GM23338 (cell line): Measurements from ENCODE around the gene MAP2K4. TPM values are rescaled to one million over a fixed set of nuclear protein-coding genes. Genes with fewer than 3 reads are reported as not detected.

Source experiments
- ATAC-seq: fragments of 200-7000 bp; cut with Tn5 transposase; 3 replicates; pipeline ENCODE4 v1.9.1; 2020
- DNase-seq: peaks from one replicate; pipeline ENCODE4 v3.0.0-alpha.2; 2015; ENCODE audit warnings: low spot score
- H2AFZ ChIP-seq: fragments of 200-600 bp; sonication (generic); 2 replicates; pipeline ENCODE4 v1.8.0; 2016; ENCODE audit warnings: antibody characterized with exemption, mild to moderate bottlenecking, moderate library complexity
- H3F3A ChIP-seq: fragments of 200-600 bp; sonication (generic); replicated peaks from 2 replicates; pipeline ENCODE4 v1.8.0; 2017; ENCODE audit warnings: antibody characterized with exemption, mixed run types, low read depth
- H3K27ac ChIP-seq: fragments of 200-600 bp; sonication (generic); 2 replicates; pipeline ENCODE4 v1.6.1; 2016; ENCODE audit warnings: low read depth
- H3K27me3 ChIP-seq: fragments of 200-600 bp; sonication (generic); 2 replicates; pipeline ENCODE4 v1.8.0; 2016; ENCODE audit warnings: mild to moderate bottlenecking, mixed run types, moderate library complexity; ENCODE audit not compliant: insufficient read depth
- H3K36me3 ChIP-seq: fragments of 200-600 bp; sonication (generic); 2 replicates; pipeline ENCODE4 v1.8.0; 2016; ENCODE audit warnings: mild to moderate bottlenecking; ENCODE audit not compliant: insufficient read depth
- H3K4me1 ChIP-seq: fragments of 200-600 bp; sonication (generic); 2 replicates; pipeline ENCODE4 v1.8.0; 2016; ENCODE audit warnings: mild to moderate bottlenecking, moderate library complexity; ENCODE audit not compliant: insufficient read depth
- H3K4me2 ChIP-seq: fragments of 200-600 bp; sonication (generic); 2 replicates; pipeline ENCODE4 v1.7.1; 2017; ENCODE audit warnings: mixed run types
- H3K4me3 ChIP-seq: fragments of 200-600 bp; sonication (generic); 2 replicates; pipeline ENCODE4 v1.6.1; 2016; ENCODE audit warnings: mixed run types
- H3K79me2 ChIP-seq: fragments of 200-600 bp; sonication (generic); replicated peaks from 2 replicates; pipeline ENCODE4 v1.8.0; 2017; ENCODE audit warnings: mild to moderate bottlenecking; ENCODE audit not compliant: insufficient read depth
- H3K9me2 ChIP-seq: fragments of 200-600 bp; sonication (generic); 2 replicates; pipeline ENCODE4 v1.8.0; 2017; ENCODE audit not compliant: insufficient read depth
- H4K20me1 ChIP-seq: fragments of 200-600 bp; sonication (generic); replicated peaks from 2 replicates; pipeline ENCODE4 v1.8.0; 2017; ENCODE audit warnings: mild to moderate bottlenecking; ENCODE audit not compliant: insufficient read depth
- H3K27ac Mint-ChIP-seq: 2 replicates; pipeline ENCODE4 v1.8.0; 2020; ENCODE audit warnings: inconsistent platforms, mild to moderate bottlenecking, moderate library complexity, mixed read lengths
- H3K27me3 Mint-ChIP-seq: 3 replicates; pipeline ENCODE4 v1.8.0; 2022; ENCODE audit warnings: low read depth, mild to moderate bottlenecking, moderate library complexity, mixed read lengths, inconsistent platforms; ENCODE audit not compliant: insufficient read depth, poor library complexity
- H3K36me3 Mint-ChIP-seq: 3 replicates; pipeline ENCODE4 v1.8.0; 2021; ENCODE audit warnings: low read depth, mild to moderate bottlenecking, inconsistent platforms, moderate library complexity, mixed read lengths
- H3K4me1 Mint-ChIP-seq: 3 replicates; pipeline ENCODE4 v1.8.0; 2020; ENCODE audit warnings: mild to moderate bottlenecking, inconsistent platforms, mixed read lengths
- H3K4me3 Mint-ChIP-seq: 3 replicates; pipeline ENCODE4 v1.8.0; 2021; ENCODE audit warnings: moderate library complexity, mild to moderate bottlenecking, inconsistent platforms, mixed read lengths
- H3K9me3 Mint-ChIP-seq: 3 replicates; pipeline ENCODE4 v1.8.0; 2020; ENCODE audit warnings: moderate library complexity, mild to moderate bottlenecking, inconsistent platforms, mixed read lengths
- CREB1 ChIP-seq: fragments of 250-450 bp; sonication (Bioruptor Pico); IDR thresholded peaks from 2 replicates; pipeline ENCODE4 v1.5.0; 2020; ENCODE audit warnings: low read depth, mild to moderate bottlenecking, moderate library complexity
- EZH2 ChIP-seq: fragments of 200-600 bp; sonication (generic); IDR thresholded peaks from one replicate; pipeline ENCODE4 v1.8.0; 2017; ENCODE audit warnings: antibody characterized with exemption, mild to moderate bottlenecking, low read depth; ENCODE audit not compliant: unreplicated experiment
- EZH2phosphoT487 ChIP-seq: fragments of 200-600 bp; sonication (generic); IDR thresholded peaks from one replicate; pipeline ENCODE4 v1.8.1; 2018; ENCODE audit warnings: antibody characterized with exemption; ENCODE audit not compliant: unreplicated experiment
- JUNB ChIP-seq: IDR thresholded peaks from one replicate; pipeline ENCODE4 v1.6.1; 2016; ENCODE audit warnings: antibody characterized with exemption; ENCODE audit not compliant: unreplicated experiment
- NANOG ChIP-seq: IDR thresholded peaks from 2 replicates; pipeline ENCODE4 v1.6.1; 2016; ENCODE audit warnings: antibody characterized with exemption, borderline replicate concordance
- POLR2AphosphoS5 ChIP-seq: IDR thresholded peaks from 2 replicates; pipeline ENCODE4 v1.6.1; 2016; ENCODE audit warnings: antibody characterized with exemption, low read depth
- STAT1 ChIP-seq: IDR thresholded peaks from one replicate; pipeline ENCODE4 v1.6.1; 2016; ENCODE audit warnings: antibody characterized with exemption; ENCODE audit not compliant: unreplicated experiment
- ZNF114 ChIP-seq: fragments of 250-450 bp; sonication (Bioruptor Pico); IDR thresholded peaks from 2 replicates; pipeline ENCODE4 v1.5.0; 2020; ENCODE audit warnings: mild to moderate bottlenecking, moderate library complexity
- ZNF331 ChIP-seq: fragments of 250-450 bp; sonication (Bioruptor Pico); IDR thresholded peaks from 2 replicates; pipeline ENCODE4 v1.5.0; 2020; ENCODE audit warnings: low read depth, mild to moderate bottlenecking, moderate library complexity
- polyA plus RNA-seq: library from polyadenylated mRNA; unstranded; fragments of >200 nt; fragmentation: Nextera tagmentation; extraction: Ambion mirVana; gene quantifications from 2 replicates; pipeline ENCODE4 v1.2.1, GENCODE V29; 2016
- total RNA-seq: library from RNA; depleted of rRNA; stranded (reverse); fragments of >200 nt; shearing (Covaris generic); gene quantifications from 2 replicates; pipeline ENCODE4 v1.2.3, GENCODE V29; 2014
- TF ChIP-seq, protein P1 (sequence below): fragments of 250-450 bp; sonication (Bioruptor Pico); IDR thresholded peaks from 2 replicates; pipeline ENCODE4 v1.5.0; 2020; ENCODE audit warnings: mild to moderate bottlenecking, moderate library complexity
- TF ChIP-seq, protein P2 (sequence below): IDR thresholded peaks from one replicate; pipeline ENCODE4 v1.6.1; 2018; ENCODE audit warnings: antibody characterized with exemption; ENCODE audit not compliant: unreplicated experiment

MAP2K4 gene
- total and polyA plus RNA-seq, 2 experiments from 2014 or later: 25.3 to 36.4 TPM

GRCh38 chr17:12089809-12090384, 69.2 kb downstream of the MAP2K4 start (continued):
- TF ChIP-seq, protein P1, sequence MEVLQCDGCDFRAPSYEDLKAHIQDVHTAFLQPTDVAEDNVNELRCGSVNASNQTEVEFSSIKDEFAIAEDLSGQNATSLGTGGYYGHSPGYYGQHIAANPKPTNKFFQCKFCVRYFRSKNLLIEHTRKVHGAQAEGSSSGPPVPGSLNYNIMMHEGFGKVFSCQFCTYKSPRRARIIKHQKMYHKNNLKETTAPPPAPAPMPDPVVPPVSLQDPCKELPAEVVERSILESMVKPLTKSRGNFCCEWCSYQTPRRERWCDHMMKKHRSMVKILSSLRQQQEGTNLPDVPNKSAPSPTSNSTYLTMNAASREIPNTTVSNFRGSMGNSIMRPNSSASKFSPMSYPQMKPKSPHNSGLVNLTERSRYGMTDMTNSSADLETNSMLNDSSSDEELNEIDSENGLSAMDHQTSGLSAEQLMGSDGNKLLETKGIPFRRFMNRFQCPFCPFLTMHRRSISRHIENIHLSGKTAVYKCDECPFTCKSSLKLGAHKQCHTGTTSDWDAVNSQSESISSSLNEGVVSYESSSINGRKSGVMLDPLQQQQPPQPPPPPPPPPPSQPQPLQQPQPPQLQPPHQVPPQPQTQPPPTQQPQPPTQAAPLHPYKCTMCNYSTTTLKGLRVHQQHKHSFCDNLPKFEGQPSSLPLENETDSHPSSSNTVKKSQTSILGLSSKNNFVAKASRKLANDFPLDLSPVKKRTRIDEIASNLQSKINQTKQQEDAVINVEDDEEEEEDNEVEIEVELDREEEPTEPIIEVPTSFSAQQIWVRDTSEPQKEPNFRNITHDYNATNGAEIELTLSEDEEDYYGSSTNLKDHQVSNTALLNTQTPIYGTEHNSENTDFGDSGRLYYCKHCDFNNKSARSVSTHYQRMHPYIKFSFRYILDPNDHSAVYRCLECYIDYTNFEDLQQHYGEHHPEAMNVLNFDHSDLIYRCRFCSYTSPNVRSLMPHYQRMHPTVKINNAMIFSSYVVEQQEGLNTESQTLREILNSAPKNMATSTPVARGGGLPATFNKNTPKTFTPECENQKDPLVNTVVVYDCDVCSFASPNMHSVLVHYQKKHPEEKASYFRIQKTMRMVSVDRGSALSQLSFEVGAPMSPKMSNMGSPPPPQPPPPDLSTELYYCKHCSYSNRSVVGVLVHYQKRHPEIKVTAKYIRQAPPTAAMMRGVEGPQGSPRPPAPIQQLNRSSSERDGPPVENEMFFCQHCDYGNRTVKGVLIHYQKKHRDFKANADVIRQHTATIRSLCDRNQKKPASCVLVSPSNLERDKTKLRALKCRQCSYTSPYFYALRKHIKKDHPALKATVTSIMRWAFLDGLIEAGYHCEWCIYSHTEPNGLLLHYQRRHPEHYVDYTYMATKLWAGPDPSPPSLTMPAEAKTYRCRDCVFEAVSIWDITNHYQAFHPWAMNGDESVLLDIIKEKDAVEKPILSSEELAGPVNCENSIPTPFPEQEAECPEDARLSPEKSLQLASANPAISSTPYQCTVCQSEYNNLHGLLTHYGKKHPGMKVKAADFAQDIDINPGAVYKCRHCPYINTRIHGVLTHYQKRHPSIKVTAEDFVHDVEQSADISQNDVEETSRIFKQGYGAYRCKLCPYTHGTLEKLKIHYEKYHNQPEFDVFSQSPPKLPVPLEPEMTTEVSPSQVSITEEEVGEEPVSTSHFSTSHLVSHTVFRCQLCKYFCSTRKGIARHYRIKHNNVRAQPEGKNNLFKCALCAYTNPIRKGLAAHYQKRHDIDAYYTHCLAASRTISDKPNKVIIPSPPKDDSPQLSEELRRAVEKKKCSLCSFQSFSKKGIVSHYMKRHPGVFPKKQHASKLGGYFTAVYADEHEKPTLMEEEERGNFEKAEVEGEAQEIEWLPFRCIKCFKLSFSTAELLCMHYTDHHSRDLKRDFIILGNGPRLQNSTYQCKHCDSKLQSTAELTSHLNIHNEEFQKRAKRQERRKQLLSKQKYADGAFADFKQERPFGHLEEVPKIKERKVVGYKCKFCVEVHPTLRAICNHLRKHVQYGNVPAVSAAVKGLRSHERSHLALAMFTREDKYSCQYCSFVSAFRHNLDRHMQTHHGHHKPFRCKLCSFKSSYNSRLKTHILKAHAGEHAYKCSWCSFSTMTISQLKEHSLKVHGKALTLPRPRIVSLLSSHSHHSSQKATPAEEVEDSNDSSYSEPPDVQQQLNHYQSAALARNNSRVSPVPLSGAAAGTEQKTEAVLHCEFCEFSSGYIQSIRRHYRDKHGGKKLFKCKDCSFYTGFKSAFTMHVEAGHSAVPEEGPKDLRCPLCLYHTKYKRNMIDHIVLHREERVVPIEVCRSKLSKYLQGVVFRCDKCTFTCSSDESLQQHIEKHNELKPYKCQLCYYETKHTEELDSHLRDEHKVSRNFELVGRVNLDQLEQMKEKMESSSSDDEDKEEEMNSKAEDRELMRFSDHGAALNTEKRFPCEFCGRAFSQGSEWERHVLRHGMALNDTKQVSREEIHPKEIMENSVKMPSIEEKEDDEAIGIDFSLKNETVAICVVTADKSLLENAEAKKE: no peak

DNA sequence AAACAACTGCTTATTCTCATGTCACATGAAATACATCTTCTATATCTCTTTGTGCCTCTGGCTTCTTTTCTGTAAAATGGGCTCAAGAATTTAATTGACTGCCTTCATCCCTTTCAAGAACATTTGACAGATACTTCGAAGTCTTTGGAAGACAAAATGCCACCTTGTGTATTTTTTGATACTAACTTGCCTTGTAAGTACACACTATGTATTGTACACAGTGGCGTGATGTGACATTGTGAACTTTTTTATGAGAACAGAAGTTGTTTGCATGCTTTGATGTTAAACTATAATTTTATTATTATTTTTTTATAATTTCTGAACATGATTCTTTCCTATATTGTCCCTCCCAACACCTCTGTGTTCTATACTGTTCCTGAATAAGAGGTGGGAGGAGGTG, 73.7 kb downstream of the MAP2K4 start:
- Histone ChIP-seq H3K27me3 (no peaks in the 10 kb centered on the region), H3K27ac (no peak overlapping the region), H3K36me3 (no peaks in the 10 kb centered on the region), H3K4me3 (no peak overlapping the region), H4K20me1 (no peaks in the 10 kb centered on the region), H2AFZ (no peak overlapping the region), H3K79me2 (peaks cover 31% of the 10 kb centered on the region), H3K4me2 (no peak overlapping the region), H3K4me1 (no peaks in the 10 kb centered on the region), H3K9me2 (no peaks in the 10 kb centered on the region), H3F3A (no peaks in the 10 kb centered on the region)
- DNase-seq (no peak), ATAC-seq (no peak)
- Mint-ChIP-seq H3K27me3 (no peaks in the 10 kb centered on the region), H3K36me3 (peaks cover 2% of the 10 kb centered on the region; the same call in 1 of the 3 replicates), H3K4me1 (peaks cover 6% of the 10 kb centered on the region; the same call in 2 of the 3 replicates), H3K4me3 (no peak overlapping the region), H3K9me3 (no peaks in the 10 kb centered on the region), H3K27ac (peak overlapping the region; percentile 83)
- TF ChIP-seq CREB1: no peak
- TF ChIP-seq ZNF331: no peak
- no peak for TF ChIP-seq EZH2

GRCh38 chr17:12095522-12095921, 74.8 kb downstream of the MAP2K4 start:
- Mint-ChIP-seq H3K36me3 (peaks cover 5% of the 10 kb centered on the region; the same call in 1 of the 3 replicates), H3K9me3 (no peaks in the 10 kb centered on the region), H3K27me3 (no peaks in the 10 kb centered on the region), H3K27ac (0 out of 2 replicates have a peak overlapping the region, but pooled peaks have one; percentile 13), H3K4me3 (no peak overlapping the region), H3K4me1 (no peaks in the 10 kb centered on the region)
- no peak overlapping the region for H3K27ac ChIP-seq
- no peaks in the 10 kb centered on the region for H3K4me1 ChIP-seq
- no peaks in the 10 kb centered on the region for H3K27me3 ChIP-seq
- DNase-seq (no peak), ATAC-seq (no peak)
- H3K4me3 ChIP-seq: no peak overlapping the region
- no peaks in the 10 kb centered on the region for H3K9me2 ChIP-seq
- no peaks in the 10 kb centered on the region for H4K20me1 ChIP-seq
- peaks cover 36% of the 10 kb centered on the region for H3K79me2 ChIP-seq
- no peaks in the 10 kb centered on the region for H3F3A ChIP-seq
- no peak overlapping the region for H2AFZ ChIP-seq
- H3K4me2 ChIP-seq: no peak overlapping the region
- no peaks in the 10 kb centered on the region for H3K36me3 ChIP-seq
- no peak for TF ChIP-seq STAT1
- TF ChIP-seq ZNF331: no peak
- TF ChIP-seq, protein P2, sequence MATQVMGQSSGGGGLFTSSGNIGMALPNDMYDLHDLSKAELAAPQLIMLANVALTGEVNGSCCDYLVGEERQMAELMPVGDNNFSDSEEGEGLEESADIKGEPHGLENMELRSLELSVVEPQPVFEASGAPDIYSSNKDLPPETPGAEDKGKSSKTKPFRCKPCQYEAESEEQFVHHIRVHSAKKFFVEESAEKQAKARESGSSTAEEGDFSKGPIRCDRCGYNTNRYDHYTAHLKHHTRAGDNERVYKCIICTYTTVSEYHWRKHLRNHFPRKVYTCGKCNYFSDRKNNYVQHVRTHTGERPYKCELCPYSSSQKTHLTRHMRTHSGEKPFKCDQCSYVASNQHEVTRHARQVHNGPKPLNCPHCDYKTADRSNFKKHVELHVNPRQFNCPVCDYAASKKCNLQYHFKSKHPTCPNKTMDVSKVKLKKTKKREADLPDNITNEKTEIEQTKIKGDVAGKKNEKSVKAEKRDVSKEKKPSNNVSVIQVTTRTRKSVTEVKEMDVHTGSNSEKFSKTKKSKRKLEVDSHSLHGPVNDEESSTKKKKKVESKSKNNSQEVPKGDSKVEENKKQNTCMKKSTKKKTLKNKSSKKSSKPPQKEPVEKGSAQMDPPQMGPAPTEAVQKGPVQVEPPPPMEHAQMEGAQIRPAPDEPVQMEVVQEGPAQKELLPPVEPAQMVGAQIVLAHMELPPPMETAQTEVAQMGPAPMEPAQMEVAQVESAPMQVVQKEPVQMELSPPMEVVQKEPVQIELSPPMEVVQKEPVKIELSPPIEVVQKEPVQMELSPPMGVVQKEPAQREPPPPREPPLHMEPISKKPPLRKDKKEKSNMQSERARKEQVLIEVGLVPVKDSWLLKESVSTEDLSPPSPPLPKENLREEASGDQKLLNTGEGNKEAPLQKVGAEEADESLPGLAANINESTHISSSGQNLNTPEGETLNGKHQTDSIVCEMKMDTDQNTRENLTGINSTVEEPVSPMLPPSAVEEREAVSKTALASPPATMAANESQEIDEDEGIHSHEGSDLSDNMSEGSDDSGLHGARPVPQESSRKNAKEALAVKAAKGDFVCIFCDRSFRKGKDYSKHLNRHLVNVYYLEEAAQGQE: no peak
- no peak for TF ChIP-seq EZH2phosphoT487
- TF ChIP-seq POLR2AphosphoS5: no peak
- TF ChIP-seq EZH2: no peak
- TF ChIP-seq NANOG: no peak
- TF ChIP-seq ZNF114 (CRISPR knock-in tag): no peak
- no peak for TF ChIP-seq JUNB
